Mucosa of rectum (tissue), 2 donors: ENCODE data around the gene TRAF3IP3.
A peak's percentile ranks its signal among the peaks of the same experiment; 100 is the strongest.

Source experiments
- H3K27ac ChIP-seq, 2 donors: one replicate each; pipeline ENCODE4 v1.7.0; 2013; ENCODE audit warnings: inconsistent platforms in 2 of 2, low read depth in 2 of 2, low read length in 2 of 2
- H3K27me3 ChIP-seq, 2 donors: one replicate each; pipeline ENCODE4 v1.7.0; 2013; ENCODE audit warnings: low read length in 2 of 2; ENCODE audit not compliant: control insufficient read depth in 2 of 2, insufficient read depth in 2 of 2
- H3K36me3 ChIP-seq, 2 donors: one replicate each; pipeline ENCODE4 v1.7.0; 2013; ENCODE audit warnings: low read length in 2 of 2; ENCODE audit not compliant: control insufficient read depth in 2 of 2, insufficient read depth in 2 of 2
- H3K4me1 ChIP-seq, 2 donors: one replicate each; pipeline ENCODE4 v1.7.0; 2013; ENCODE audit warnings: low read length in 2 of 2, mild to moderate bottlenecking in 1 of 2; ENCODE audit not compliant: control insufficient read depth in 2 of 2, insufficient read depth in 2 of 2
- H3K4me3 ChIP-seq, 2 donors: one replicate each; pipeline ENCODE4 v1.7.0; 2013; ENCODE audit warnings: low read length in 2 of 2
- H3K9ac ChIP-seq, 2 donors: one replicate each; pipeline ENCODE4 v1.7.0; 2013; ENCODE audit warnings: low read length in 2 of 2, low read depth in 1 of 2, mild to moderate bottlenecking in 1 of 2
- H3K9me3 ChIP-seq, 2 donors: one replicate each; pipeline ENCODE4 v1.7.0; 2013; ENCODE audit warnings: low read length in 2 of 2; ENCODE audit not compliant: control insufficient read depth in 2 of 2
- donor health status: healthy.
- donor health status: Normal muscosa, but diverticular disease.

The TRAF3IP3 gene

GRCh38 chr1:209749205-209749604 is 6.6 kb upstream of the TRAF3IP3 start:
- no peaks in the 10 kb centered on the region for H3K27me3 ChIP-seq
- no peak overlapping the region for H3K4me3 ChIP-seq
- H3K9ac ChIP-seq, result no peak overlapping the region
- H3K4me1 ChIP-seq, result peaks cover 5 to 16% of the 10 kb centered on the region in 2 donors
- no peaks in the 10 kb centered on the region for H3K9me3 ChIP-seq
- H3K36me3 ChIP-seq, result no peaks in the 10 kb centered on the region
- no peak overlapping the region for H3K27ac ChIP-seq

DNA sequence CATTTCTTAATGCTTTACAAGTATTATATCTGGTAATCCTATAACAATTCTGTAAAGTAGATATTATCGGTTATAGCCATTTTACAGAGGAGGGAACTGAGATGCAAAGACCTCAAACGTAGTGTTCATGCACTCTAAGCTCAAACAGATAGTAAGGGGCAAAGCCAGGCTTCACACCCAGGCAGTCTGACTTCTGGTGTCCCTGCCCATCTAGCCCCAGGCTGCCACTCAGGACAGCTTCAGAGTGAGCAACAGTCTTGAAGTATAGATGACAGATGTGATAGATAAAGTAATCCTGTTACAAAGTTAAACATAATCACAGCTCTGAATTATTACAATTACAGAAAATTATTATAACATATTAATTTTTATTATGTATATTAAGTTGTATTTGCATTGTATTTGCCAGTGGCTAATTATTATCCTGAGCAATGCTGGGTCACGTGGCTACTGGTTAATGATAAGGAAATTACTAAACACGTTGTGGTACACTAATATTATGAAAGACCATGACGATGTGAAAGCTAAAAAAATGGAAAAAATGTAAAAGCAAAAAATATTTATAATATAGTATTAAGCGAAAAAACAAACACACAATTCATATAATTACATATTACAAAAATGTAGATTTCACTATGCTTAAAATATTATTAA is 6.1 kb upstream of the TRAF3IP3 start:
- Histone ChIP-seq H3K9ac (no peak overlapping the region), H3K4me3 (no peak overlapping the region), H3K9me3 (no peaks in the 10 kb centered on the region), H3K27ac (no peak overlapping the region), H3K27me3 (no peaks in the 10 kb centered on the region), H3K36me3 (no peaks in the 10 kb centered on the region), H3K4me1 (peaks cover 5 to 16% of the 10 kb centered on the region in 2 donors)

DNA sequence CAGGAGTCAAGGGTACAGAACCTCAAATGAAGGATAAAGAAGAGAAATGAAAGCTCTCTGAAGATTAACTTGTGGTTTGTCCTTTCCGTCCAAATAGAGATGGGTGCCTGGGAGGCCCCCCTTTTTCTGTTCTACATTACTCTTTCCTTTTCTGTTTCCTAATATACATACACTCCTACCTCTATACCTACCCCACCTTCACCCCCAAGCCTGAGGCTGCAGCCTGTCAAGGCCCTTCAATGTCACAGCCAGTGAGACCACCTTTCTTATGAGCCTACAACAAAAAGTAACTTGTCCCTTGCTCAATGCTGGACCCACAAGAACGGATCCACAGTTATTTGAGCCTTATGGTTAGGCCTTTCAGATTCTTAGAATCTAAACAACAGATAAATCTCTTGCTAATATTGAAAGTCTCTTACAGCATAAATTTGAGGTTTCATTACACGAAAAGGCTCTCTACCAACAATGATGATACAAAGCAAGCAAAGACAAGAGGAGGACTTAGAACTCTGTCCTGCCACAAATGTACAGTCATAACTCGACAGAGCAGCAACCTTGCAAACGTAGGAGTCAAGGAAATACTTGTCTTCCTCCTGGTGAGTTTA is 4.1 kb upstream of the TRAF3IP3 start:
- Histone ChIP-seq H3K27ac (peak overlapping the region in 1 of 2 donors; percentile 40), H3K27me3 (no peaks in the 10 kb centered on the region), H3K9me3 (no peaks in the 10 kb centered on the region), H3K4me3 (peak overlapping the region in 1 of 2 donors; percentile 9), H3K36me3 (no peaks in the 10 kb centered on the region), H3K9ac (no peak overlapping the region), H3K4me1 (peaks cover 5 to 21% of the 10 kb centered on the region in 2 donors)

DNA sequence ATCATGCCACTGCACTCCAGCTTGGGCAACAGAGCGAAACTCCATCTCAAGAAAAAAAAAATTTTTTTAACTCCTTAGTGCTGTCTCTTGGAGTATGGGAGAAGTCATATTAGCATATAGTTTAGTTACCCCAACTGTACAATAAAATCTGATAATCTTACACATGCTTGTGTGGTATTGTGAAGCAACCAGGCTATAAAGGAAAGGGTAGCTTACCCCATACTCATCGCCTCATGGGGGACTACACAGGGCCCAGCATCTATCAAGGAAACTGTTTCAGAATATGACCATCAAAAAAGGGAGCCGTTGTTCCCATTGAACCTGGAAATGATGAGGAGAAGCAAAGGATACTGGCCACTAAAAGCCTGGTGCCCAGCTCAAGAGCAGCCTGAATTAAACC is 3.0 kb upstream of the TRAF3IP3 start:
- H3K27ac ChIP-seq, result no peak overlapping the region
- no peak overlapping the region for H3K9ac ChIP-seq
- H3K4me1 ChIP-seq, result peaks cover 3 to 16% of the 10 kb centered on the region in 2 donors
- no peaks in the 10 kb centered on the region for H3K36me3 ChIP-seq
- H3K9me3 ChIP-seq, result no peaks in the 10 kb centered on the region
- no peak overlapping the region for H3K4me3 ChIP-seq
- no peaks in the 10 kb centered on the region for H3K27me3 ChIP-seq

DNA sequence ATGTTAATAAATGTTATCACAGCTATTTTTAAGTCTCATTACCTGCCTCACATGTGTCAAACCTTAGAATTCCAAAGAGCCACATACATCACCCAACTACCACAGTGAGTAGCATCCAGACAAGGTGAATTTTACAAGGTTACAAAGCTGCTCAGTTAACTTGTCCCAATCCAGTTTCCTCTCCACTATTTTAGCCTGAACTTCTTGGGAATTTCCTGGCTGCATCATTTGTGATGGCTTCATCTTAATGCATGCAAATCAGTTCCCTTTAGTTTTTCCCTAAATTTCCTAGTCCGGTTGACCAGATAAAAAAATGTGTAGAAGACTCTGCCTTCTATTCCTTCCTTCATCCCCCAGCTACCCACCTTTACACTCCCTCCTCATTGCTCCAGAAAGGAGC is 597 bp upstream of the TRAF3IP3 start:
- H3K36me3 ChIP-seq, result peaks cover 0 to 6% of the 10 kb centered on the region in 2 donors
- no peaks in the 10 kb centered on the region for H3K27me3 ChIP-seq
- H3K9me3 ChIP-seq, result no peaks in the 10 kb centered on the region
- H3K4me1 ChIP-seq, result peaks cover 0 to 16% of the 10 kb centered on the region in 2 donors
- peak overlapping the region in 1 of 2 donors; percentile 84 for H3K27ac ChIP-seq
- H3K4me3 ChIP-seq, result peak overlapping the region in 1 of 2 donors; percentile 42
- H3K9ac ChIP-seq, result no peak overlapping the region

- H3K4me3 ChIP-seq, result peak overlapping the region; percentile 32 to 75
- peak overlapping the region in 1 of 2 donors; percentile 48 for H3K9ac ChIP-seq
- H3K9me3 ChIP-seq, result no peaks in the 10 kb centered on the region
- peaks cover 0 to 7% of the 10 kb centered on the region in 2 donors for H3K36me3 ChIP-seq
- peak overlapping the region; percentile 60 to 84 for H3K27ac ChIP-seq
- H3K4me1 ChIP-seq, result peaks cover 0 to 15% of the 10 kb centered on the region in 2 donors
- H3K27me3 ChIP-seq, result no peaks in the 10 kb centered on the region
Measured at GRCh38 chr1:209756615-209757445, 977 bp downstream of the TRAF3IP3 start.

- Histone ChIP-seq H3K27ac (no peak overlapping the region), H3K27me3 (no peaks in the 10 kb centered on the region), H3K9ac (peak overlapping the region in 1 of 2 donors; percentile 43), H3K9me3 (no peaks in the 10 kb centered on the region), H3K36me3 (peaks cover 0 to 11% of the 10 kb centered on the region in 2 donors), H3K4me3 (peak overlapping the region in 1 of 2 donors; percentile 75), H3K4me1 (peaks cover 0 to 12% of the 10 kb centered on the region in 2 donors)
Measured at GRCh38 chr1:209758400-209758799, 2.5 kb downstream of the TRAF3IP3 start.

GRCh38 chr1:209759829-209760359 is 4.0 kb downstream of the TRAF3IP3 start:
- Histone ChIP-seq H3K27ac (no peak overlapping the region), H3K4me1 (peaks cover 0 to 12% of the 10 kb centered on the region in 2 donors), H3K9ac (no peak overlapping the region), H3K36me3 (peaks cover 0 to 15% of the 10 kb centered on the region in 2 donors), H3K27me3 (no peaks in the 10 kb centered on the region), H3K4me3 (no peak overlapping the region), H3K9me3 (no peaks in the 10 kb centered on the region)

- Histone ChIP-seq H3K36me3 (peaks cover 0 to 15% of the 10 kb centered on the region in 2 donors), H3K9ac (no peak overlapping the region), H3K9me3 (no peaks in the 10 kb centered on the region), H3K27me3 (no peaks in the 10 kb centered on the region), H3K27ac (no peak overlapping the region), H3K4me1 (peaks cover 0 to 6% of the 10 kb centered on the region in 2 donors), H3K4me3 (no peak overlapping the region)
Measured at GRCh38 chr1:209761011-209761635, 5.3 kb downstream of the TRAF3IP3 start.
